Activated naive CD4-positive, alpha-beta T cell treated with anti-CD3 and anti-CD28 coated beads, Interleukin-2, amount 50 U/mL, for 72 hours (primary cell): Measurements from ENCODE around the gene PER3. TPM values are rescaled to one million over a fixed set of nuclear protein-coding genes. Genes with fewer than 3 reads are reported as not detected.
"Not testable (repeated sequence)": the region's sequence is repeated elsewhere in the genome, so short reads cannot be mapped to it uniquely, and the experiment has no call there.

Source experiments
- ATAC-seq, 2 donors: fragments of 150-1000 bp; cut with Tn5 transposase; 2 replicates each; pipeline ENCODE4 v1.10.0; 2021; ENCODE audit warnings: mild to moderate bottlenecking in 2 of 2, moderate library complexity in 2 of 2
- DNase-seq, 2 donors: peaks; one replicate each; pipeline ENCODE4 v3.0.0; 2021 to 2022; ENCODE audit warnings: low spot score in 2 of 2
- H3K27ac Mint-ChIP-seq, 2 donors: one replicate each; pipeline ENCODE4 v1.8.0; 2022; ENCODE audit warnings: mild to moderate bottlenecking in 2 of 2, mixed read lengths in 2 of 2
- H3K36me3 Mint-ChIP-seq, 2 donors: one replicate each; pipeline ENCODE4 v1.8.0; 2022; ENCODE audit warnings: mixed read lengths in 2 of 2
- H3K9me3 Mint-ChIP-seq, 2 donors: one replicate each; pipeline ENCODE4 v1.8.0; 2022; ENCODE audit warnings: mixed read lengths in 2 of 2
- total RNA-seq, 2 donors: library from RNA; stranded (reverse); gene quantifications; one replicate each; pipeline ENCODE4 v1.2.3, GENCODE V29; 2022

Gene PER3
- total RNA-seq, 2 donors from 2014 or later: 3.5 to 7.5 TPM

DNA sequence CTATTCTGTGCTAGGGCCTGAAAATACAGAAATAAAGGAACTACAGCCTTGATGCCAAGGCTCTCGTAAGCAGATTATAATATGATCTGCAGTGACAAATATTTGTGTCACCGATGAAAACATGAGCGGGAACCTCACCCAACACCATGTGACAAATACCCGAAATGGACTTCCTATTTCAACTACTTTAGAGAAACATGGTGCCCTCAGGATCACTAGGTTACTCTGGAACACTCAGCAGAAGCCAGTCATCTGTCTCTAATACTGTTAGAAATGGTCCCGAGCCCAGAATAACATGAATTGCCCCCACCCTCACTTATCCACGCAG, 13.5 kb upstream of the PER3 start:
- no peak for DNase-seq
- peak in 1 of 2 donors; percentile 8 for ATAC-seq
- Mint-ChIP-seq H3K36me3 (peaks cover 10 to 12% of the 10 kb centered on the region in 2 donors), H3K9me3 (no peaks in the 10 kb centered on the region), H3K27ac (peak overlapping the region in 1 of 2 donors; percentile 86)

DNA sequence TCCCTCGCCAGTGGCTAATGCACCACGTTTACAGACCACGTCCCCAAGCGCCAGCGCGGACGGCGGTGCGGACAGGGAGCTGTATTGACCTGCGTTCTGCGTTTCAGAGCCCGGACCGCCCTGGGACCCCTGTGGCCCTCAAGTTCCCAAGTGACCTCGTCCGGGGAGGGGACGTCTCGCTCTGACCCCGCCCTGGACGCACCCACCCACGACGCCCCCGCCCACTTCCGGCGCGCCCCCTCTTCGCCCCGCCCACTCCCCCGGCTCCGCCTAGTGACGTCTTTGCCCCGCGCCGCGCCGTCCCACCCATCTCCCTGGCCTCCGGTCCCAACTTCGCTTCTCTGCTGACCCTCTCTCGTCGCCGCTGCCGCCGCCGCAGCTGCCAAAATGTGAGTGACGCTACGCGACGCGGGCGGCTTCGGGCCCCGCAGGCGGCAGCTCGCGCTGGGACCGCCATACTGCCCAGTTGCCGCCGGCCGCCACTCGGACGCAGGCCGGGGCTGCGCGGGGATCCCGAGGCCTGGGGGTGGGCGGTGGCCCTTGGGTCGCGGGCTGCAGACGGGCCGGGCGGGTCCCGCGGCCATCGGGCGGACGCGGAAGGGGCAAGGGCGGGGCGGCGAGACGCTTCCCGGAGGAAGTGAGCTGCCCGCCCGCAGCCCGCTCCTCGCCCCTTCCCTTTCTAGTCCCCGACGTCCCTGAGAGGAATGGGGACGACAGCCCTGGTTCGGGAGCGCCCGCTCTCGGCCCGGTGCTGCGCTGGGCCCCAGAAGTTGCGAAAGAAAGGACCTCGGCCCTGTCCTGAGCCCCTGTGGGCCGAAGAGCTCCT, 12.9 kb upstream of the PER3 start, which contains the start of gene VAMP3:
TSS of gene VAMP3 (plus strand) at position 300 of the 826 bp plus-strand sequence. CDS start at position 388, 88 bp downstream.
- DNase-seq (peak; percentile 85 to 86), ATAC-seq (peak; percentile 94 to 95)
- H3K27ac Mint-ChIP-seq: peak within 1 kb of the TSS; percentile 86 to 89
- no peaks in the 10 kb centered on the region for H3K9me3 Mint-ChIP-seq
- H3K36me3 Mint-ChIP-seq: peaks cover 10 to 12% of the 10 kb centered on the region in 2 donors

DNA sequence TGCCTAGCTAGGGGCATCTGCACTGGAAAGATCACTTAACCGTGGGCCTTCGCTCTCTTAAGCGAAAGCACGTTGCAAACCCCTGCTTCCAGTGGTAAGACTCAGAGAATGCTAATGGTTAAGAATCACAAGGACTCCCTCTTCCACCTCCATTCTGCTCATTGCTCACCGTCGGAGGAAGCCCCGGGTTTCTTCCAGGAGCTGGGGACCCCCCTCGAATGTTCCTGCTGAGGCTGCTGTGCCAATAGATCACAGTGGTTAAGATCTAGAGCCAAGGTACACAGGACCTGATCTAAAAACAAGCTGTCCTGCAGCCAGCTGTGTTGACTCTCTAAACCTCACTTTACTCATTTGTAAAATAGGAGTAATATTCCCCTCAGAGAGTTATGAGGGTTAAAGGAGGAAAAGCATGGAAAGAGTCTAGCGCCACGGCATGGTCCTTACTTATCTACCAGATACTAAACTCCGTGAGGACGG, 12.2 kb upstream of the PER3 start:
- ATAC-seq (peak in 1 of 2 donors; percentile 15), DNase-seq (no peak)
- peaks cover 10 to 12% of the 10 kb centered on the region in 2 donors for H3K36me3 Mint-ChIP-seq
- peak overlapping the region; percentile 86 to 89 for H3K27ac Mint-ChIP-seq
- no peaks in the 10 kb centered on the region for H3K9me3 Mint-ChIP-seq

DNA sequence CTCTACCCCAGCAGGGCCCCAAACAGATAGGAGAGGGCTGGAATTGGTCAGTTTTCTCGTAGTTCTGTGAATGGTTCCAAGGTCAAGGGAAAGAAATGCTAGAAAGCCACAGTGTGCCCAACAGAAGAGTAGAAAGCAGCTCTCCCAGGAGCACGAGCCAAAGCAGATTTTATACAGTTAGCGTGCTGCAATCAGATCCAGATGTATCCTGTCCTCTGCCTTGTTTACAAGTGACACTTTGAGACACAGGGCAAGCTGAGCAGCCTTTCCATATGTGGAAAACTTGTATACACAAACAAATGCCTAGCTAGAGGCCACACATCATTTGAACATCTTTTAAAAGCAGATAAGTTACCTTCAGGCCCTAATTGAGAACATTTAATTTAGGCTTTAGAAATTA, 6.5 kb upstream of the PER3 start:
- Mint-ChIP-seq H3K27ac (no peak overlapping the region), H3K36me3 (peaks cover 5 to 6% of the 10 kb centered on the region in 2 donors), H3K9me3 (no peaks in the 10 kb centered on the region)
- DNase-seq (no peak), ATAC-seq (no peak)

DNA sequence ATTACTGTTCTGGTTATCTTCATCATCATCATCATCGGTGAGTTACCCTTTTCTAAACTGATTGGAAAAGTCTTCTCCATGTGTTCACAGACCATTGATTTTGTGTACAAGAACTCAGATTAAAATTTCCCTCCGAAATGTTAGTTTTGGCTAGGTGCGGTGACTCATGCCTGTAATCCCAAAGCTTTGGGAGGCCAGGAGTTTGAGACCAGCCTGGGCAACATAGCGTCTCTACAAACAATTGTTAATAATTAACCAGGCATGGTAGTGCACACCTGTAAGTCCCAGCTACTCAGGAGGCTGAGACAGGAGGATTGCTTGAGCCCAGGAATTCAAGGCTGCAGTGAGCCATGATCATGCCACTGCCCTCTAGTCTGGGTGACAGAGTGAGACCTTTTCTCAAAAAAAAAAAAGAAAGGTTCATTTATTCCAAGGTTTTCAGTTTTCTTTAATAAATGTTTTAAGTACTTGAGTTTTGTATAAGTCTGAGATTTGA, 5.9 kb upstream of the PER3 start:
- DNase-seq (no peak), ATAC-seq (no peak)
- Mint-ChIP-seq H3K36me3 (peaks cover 5 to 6% of the 10 kb centered on the region in 2 donors), H3K9me3 (no peaks in the 10 kb centered on the region), H3K27ac (no peak overlapping the region)

DNA sequence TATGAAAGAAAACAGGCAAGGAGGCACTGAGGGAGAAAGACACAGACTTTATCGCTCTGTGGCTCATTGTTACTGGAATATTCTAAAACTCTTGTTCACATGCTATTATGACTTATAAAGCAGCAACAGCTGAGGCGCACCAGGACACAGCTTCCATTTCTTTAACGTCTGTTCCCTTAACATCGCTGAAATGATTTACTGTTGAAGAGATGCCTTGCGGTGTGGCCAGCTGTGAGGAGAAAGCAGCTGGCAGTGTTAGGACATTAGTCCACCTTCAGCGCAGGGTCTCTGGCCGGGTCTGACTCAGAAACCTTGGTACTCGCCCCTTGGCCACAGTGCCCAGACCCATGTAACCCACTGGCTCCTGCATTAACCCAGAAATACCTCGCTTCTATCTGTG, 3.1 kb upstream of the PER3 start:
- no peak for DNase-seq
- no peaks in the 10 kb centered on the region for H3K9me3 Mint-ChIP-seq
- H3K36me3 Mint-ChIP-seq: no peaks in the 10 kb centered on the region
- no peak for ATAC-seq
- no peak overlapping the region for H3K27ac Mint-ChIP-seq

DNA sequence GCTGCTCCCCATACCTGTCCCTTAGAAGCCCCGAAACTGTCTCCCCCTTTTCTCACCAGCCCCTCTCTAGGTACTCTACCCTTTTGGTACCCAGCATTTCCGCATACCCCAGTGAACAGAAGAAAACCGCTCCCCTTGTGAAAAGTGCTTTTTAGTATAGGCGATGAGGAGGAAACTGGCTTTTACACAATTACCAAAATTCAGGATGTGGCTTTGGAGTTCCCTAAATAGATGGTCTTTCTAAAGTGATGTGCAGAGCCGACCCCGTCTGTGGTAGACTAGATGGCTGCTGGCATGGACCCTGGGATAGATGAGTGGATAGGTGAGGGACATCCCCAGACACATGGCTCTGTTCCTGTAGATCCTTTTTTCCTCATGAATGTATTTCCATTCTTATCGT, 2.6 kb upstream of the PER3 start:
- peak overlapping the region in 1 of 2 donors; percentile 59 for H3K27ac Mint-ChIP-seq
- H3K36me3 Mint-ChIP-seq: no peaks in the 10 kb centered on the region
- DNase-seq: no peak
- H3K9me3 Mint-ChIP-seq: no peaks in the 10 kb centered on the region
- no peak for ATAC-seq

DNA sequence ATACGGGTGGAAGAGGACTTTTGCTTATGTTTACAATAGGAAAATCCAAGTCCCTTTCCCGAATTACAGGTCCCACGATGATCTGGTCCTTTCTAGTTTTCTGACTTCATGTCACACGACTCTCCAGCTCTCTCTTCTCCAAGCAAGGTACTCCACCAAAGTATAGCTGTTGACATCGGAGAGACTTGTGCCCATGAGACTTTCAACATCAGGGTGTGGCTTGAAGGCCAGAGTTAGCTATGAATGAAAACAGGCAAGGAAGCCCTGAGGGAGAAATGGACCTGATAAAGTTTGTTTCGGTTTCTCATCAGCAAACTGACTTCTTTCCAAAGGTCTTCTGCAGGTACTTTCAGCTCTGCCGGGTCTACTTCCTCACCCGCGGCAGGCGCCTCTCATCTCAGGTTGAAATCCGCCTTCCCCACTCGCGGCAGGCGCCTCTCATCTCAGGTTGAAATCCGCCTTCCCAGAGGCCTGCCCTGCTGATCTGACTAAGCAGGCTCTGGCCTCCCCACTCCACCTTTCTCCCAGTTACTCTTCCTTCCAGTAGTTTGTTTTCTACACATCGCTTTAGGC, 2.1 kb upstream of the PER3 start:
- Mint-ChIP-seq H3K9me3 (no peaks in the 10 kb centered on the region), H3K36me3 (no peaks in the 10 kb centered on the region), H3K27ac (peak overlapping the region; percentile 58 to 59)
- ATAC-seq (no peak), DNase-seq (no peak)

DNA sequence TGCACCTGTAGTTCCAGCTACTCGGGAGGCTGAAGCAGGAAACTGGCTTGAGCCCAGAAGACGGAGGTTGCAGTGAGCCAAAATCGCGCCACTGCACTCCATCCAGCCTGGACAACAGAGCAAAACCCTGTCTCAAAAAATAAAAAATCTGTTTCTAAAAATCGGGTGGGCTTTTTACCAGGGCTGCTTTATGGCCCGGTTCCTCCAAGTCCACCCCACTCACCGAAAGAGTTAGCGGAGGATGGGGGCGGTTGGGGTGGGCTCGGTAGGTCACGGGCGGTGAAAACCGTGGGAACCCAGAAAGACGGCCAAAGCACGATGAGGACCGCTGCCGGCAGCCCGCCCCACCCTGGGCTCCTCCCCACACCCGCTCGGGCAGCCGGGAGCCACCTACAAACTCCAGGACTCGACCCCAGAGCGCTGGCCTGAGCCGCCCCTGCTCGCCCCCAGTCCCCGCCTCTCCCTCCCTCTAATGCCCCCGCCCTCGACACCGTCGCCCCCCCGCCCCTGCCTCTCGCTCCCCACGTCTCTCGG, 846 bp upstream of the PER3 start:
- H3K9me3 Mint-ChIP-seq: no peaks in the 10 kb centered on the region
- peak overlapping the region in 1 of 2 donors; percentile 49 for H3K27ac Mint-ChIP-seq
- H3K36me3 Mint-ChIP-seq: no peaks in the 10 kb centered on the region
- ATAC-seq: peak in 1 of 2 donors; percentile 14
- peak in 1 of 2 donors; percentile 27 for DNase-seq

DNA sequence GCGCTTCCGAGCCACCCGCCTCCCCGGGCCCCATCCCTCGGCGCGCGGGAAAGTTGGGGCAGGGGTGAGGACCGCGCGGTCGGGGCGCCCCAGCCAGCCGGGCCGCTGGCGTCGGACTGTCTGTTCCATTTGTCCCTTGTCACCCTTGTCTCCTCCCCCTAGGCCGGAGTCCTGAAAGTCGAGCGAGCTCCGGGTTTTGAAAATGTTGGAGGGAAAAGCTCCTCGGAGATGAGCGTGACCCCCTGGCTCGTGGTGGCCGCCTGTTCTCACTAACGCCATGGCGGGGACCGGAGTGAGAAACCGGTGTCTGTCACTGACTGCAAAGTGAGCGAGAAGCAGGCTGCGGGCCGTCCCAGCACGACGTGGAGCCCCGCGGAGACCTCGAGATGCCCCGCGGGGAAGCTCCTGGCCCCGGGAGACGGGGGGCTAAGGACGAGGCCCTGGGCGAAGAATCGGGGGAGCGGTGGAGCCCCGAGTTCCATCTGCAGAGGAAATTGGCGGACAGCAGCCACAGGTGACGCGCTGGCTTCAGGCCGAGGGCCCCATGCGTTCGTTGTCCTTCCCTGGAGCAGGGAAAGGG, 491 bp downstream of the PER3 start:
- peaks cover 0 to 4% of the 10 kb centered on the region in 2 donors for H3K9me3 Mint-ChIP-seq
- DNase-seq: no peak
- H3K36me3 Mint-ChIP-seq: peaks cover 5 to 8% of the 10 kb centered on the region in 2 donors
- H3K27ac Mint-ChIP-seq: no peak overlapping the region
- ATAC-seq: no peak

DNA sequence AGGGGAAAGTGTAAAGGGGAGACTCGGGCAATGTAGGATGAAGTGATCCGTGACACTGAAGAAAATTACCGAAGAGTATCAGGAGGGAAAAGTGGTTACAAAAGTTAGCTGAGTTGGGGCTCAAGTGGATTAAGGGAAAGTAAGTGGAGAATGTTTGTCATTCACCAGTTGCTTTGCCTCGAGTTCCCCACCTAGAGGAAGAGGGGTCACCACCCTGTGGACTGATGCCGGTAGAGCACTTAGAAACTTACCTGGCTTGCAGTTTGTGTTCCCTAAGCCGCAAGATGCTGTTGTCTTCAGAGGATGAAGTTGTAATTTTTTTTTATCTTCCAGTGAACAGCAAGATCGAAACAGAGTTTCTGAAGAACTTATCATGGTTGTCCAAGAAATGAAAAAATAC, 1.0 kb downstream of the PER3 start:
- ATAC-seq (no peak), DNase-seq (no peak)
- Mint-ChIP-seq H3K9me3 (peaks cover 4 to 10% of the 10 kb centered on the region in 2 donors), H3K36me3 (peaks cover 10 to 13% of the 10 kb centered on the region in 2 donors), H3K27ac (peak overlapping the region in 1 of 2 donors; percentile 29)

DNA sequence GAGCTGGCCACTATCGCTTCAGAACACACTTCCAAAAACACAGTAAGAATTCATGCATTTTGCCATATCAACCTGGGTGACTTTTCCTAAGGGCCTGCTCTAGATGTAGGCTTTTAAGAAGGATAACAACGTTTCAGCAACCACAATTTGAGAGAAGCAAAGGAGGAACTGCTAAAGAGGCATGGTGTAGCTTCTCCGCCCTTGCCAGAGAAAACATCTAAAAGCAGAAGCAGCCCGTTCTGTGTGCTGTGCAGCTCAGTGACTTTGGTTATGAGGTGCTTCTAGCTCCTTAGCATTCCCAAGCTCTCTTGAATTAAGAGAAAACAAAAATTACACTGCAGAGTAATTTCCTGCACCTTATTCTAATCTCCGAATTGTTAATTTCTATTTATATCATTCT, 2.7 kb downstream of the PER3 start:
- Mint-ChIP-seq H3K9me3 (peaks cover 8 to 19% of the 10 kb centered on the region in 2 donors), H3K27ac (no peak overlapping the region), H3K36me3 (peaks cover 22 to 30% of the 10 kb centered on the region in 2 donors)
- no peak for ATAC-seq
- no peak for DNase-seq

DNA sequence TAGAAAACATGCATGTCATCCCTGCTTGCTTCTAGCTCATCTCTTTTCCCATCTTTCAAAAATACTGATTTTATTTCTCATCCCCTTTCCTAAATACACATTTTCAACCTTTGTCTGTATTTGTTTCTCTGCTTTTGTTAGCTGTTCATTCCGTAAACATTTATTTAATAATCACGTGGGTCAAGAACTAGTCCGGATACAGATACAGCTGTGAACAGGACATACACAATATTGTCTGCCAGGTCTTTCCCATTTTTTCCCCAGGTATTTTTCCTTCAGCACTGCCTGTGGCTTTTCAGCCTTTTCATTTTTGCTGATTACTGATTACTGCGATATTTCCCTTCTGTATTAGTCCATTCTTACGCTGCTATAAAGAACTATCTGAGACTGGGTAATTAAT, 5.7 kb downstream of the PER3 start:
- DNase-seq: no peak
- H3K36me3 Mint-ChIP-seq: peaks cover 25 to 35% of the 10 kb centered on the region in 2 donors
- H3K9me3 Mint-ChIP-seq: peaks cover 8 to 22% of the 10 kb centered on the region in 2 donors
- ATAC-seq: no peak
- no peak overlapping the region for H3K27ac Mint-ChIP-seq

DNA sequence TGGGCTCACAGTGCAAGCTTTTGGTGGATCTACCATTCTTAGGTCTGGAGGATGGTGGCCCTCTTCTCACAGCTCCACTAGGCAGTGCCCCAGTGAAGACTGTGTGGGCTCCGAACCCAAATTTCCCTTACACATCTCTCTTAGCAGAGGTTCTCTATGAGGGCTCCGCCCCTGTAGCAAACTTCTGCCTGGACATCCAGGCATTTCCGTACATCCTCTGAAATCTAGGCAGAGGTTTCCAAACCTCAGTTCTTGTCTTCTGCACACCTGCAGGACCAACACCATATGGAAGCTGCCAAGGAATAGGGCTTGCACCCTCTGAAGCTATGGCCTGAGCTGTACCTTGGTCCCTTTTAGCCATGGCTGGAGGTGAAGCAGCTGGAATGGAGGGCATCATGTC, 6.9 kb downstream of the PER3 start:
- peaks cover 8 to 22% of the 10 kb centered on the region in 2 donors for H3K9me3 Mint-ChIP-seq
- DNase-seq, H3K27ac Mint-ChIP-seq, ATAC-seq: not testable (repeated sequence)
- H3K36me3 Mint-ChIP-seq: peaks cover 25 to 35% of the 10 kb centered on the region in 2 donors

DNA sequence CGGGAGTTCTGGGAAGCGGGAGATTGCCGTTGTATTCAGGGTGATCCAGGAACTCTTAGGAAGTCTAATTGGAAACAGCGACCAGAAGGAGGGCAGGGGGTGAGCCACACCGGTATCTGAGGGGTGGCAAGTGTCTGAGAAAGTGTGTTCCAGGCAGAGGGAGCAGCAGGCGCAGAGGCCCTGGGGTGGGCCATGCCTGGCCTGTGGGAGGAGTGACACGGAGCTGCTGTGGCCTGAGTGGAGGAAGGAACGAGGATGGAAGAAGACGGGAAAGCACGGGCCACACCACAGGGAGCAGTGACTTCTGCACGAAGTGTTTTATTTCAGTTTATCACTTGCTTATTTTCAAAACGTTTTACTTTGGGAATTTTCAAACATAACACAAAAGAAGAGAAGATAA, 11.3 kb downstream of the PER3 start:
- H3K9me3 Mint-ChIP-seq: peaks cover 3 to 10% of the 10 kb centered on the region in 2 donors
- no peak overlapping the region for H3K27ac Mint-ChIP-seq
- H3K36me3 Mint-ChIP-seq: peaks cover 12 to 19% of the 10 kb centered on the region in 2 donors
- DNase-seq (no peak), ATAC-seq (no peak)

DNA sequence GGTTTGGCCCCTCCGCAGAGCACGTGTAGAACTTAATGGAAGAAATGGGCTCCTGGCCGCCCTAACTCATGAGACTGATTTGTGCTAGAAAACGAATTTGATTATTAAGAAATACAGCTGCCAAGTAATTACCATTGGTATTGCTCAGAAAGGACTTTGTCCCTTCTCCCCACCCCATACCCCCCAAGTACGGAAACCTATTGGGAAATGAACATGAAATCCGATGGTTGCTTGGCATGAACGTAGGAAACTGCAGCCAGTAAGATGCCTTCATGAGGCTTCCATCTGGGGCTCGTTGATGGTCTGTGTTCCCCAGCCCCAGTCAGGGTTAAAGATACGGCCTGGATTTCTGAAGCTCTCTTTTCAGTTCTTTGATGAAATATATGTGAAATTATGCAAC, 21.4 kb downstream of the PER3 start:
- peaks cover 0 to 5% of the 10 kb centered on the region in 2 donors for H3K36me3 Mint-ChIP-seq
- no peak for ATAC-seq

More for the DNA sequence above, 21.4 kb downstream of the PER3 start:
- Mint-ChIP-seq H3K9me3 (no peaks in the 10 kb centered on the region), H3K27ac (no peak overlapping the region)
- DNase-seq: no peak
